GM08714 (cell line): Measurements from ENCODE around the gene AKT1.

Experiments used
- H3K4me3 ChIP-seq: fragments of 200-500 bp; sonication (Bioruptor generic); 2 replicates; pipeline ENCODE4 v1.5.1; 2014; ENCODE audit warnings: mild to moderate bottlenecking, low read length, inconsistent platforms
- ZNF274 ChIP-seq: IDR thresholded peaks from 2 replicates; pipeline ENCODE4 v1.6.1; 2012; ENCODE audit warnings: mild to moderate bottlenecking, low read depth, low read length

Gene AKT1

DNA sequence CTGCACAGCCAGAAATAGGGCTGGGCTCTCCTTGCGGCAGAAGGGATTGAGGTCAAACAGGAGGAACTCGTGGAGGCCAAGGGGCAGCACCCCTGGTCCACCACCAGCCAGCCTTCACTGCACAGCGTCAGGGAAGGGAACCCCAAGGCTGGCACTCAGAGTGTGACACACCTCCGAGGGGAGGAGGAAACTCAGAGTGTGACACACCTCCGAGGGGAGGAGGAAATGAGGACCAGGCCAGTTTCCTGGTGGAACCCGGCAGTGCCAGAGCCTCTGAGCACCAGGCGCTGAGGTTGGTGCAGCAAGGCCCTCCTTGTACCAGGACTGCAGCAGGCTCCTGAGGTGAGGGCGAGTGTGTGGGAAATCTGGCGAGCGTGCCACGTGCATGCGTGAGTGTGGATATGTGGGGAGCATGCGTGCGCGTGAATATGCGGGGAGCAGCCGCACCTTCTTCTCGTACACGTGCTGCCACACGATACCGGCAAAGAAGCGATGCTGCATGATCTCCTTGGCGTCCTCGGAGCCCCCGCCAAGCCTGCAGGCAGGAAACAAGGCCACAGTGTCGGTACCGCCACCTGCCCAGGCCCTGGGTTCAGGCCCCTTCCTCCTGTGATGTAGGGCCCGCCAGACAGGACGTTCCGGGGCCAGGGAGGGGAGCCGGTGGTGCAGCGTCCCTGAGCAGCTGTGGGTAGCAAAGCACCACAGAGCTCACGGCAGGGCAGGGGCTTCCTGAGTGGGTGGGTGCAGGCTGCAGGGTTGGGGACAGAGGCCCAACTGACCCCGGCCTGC is 23.4 kb downstream of the AKT1 start:
- TF ChIP-seq ZNF274, result no peak
- no peak overlapping the region for H3K4me3 ChIP-seq

GRCh38 chr14:104771374-104771773 is 24.2 kb downstream of the AKT1 start:
- no peak overlapping the region for H3K4me3 ChIP-seq

DNA sequence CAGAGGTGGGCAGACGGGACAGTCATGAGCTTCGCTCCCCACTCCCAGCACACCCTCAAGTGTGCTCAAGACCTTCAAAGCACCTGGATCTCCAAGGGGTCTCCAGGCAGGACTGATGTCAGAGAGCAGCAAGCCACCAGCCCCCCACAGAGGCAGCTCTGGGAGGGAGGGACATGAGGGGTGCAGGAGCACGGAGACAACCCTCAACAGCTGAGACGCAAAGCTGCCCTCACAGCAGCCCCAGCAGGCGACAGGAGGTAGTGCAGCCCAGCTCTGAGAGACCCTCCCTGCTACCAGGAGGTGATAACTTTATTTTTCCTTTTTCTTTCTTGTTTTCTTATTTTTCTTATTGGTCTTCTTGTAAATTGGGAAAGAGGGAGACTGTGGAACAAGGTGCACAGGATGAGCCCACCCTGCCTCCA is 24.7 kb downstream of the AKT1 start:
- no peak overlapping the region for H3K4me3 ChIP-seq
- no peak for TF ChIP-seq ZNF274

More at GRCh38 chr14:104771374-104771773, 24.2 kb downstream of the AKT1 start:
- TF ChIP-seq ZNF274, result no peak

- H3K4me3 ChIP-seq, result no peak overlapping the region
- no peak for TF ChIP-seq ZNF274
These were observed 25.4 kb downstream of the AKT1 start for GRCh38 chr14:104770072-104770579.

- no peak for TF ChIP-seq ZNF274
- no peak overlapping the region for H3K4me3 ChIP-seq
These were observed 26.1 kb downstream of the AKT1 start for GRCh38 chr14:104769324-104770071.

DNA sequence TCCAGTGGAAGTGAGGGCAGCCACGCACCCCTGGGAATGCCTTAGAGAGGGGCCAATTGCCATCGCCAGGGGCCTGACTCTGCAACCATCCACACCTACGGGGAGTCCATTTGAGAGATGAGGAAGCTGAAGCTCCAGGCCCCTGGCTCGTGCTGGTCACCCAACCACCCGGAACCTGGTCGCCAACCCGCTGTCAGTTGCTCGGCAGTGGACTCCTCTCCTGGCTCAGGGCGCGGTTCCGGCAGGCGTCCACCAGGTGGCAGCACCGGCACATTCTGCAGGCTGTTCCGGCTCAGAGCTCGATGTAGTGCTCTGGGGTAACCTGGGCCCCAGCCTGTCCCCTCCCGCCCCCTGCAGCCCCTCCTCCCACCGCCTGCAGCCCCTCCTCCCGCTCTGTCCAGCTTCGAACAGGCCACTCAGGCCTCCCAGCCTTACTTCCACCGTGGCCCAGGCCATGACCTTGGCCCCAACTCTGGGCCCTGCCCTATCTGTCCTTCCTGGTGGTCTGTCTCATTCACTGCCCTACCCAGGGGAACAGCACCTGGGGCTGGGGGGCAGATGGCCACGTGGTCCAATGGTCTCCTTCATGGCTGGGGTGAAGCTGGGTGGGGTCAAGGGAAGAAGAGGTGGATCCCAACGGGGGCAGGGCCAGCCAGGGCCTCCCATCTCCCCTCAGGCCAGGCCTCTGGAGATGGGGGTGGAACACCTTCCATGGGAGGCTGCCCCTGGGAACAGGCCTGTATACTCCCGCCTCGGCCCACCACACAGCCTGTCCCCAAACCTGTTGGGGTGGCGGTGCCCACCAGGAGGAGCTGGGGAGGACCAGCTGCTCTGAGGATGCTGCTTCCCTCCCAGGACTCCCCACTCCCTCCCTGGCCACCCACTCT is 26.9 kb downstream of the AKT1 start:
- no peak overlapping the region for H3K4me3 ChIP-seq
- no peak for TF ChIP-seq ZNF274

- H3K4me3 ChIP-seq, result no peak overlapping the region
- no peak for TF ChIP-seq ZNF274
These were observed 28.0 kb downstream of the AKT1 start for GRCh38 chr14:104767634-104767918.

GRCh38 chr14:104766863-104767633 is 28.5 kb downstream of the AKT1 start:
- no peak overlapping the region for H3K4me3 ChIP-seq
- no peak for TF ChIP-seq ZNF274

DNA sequence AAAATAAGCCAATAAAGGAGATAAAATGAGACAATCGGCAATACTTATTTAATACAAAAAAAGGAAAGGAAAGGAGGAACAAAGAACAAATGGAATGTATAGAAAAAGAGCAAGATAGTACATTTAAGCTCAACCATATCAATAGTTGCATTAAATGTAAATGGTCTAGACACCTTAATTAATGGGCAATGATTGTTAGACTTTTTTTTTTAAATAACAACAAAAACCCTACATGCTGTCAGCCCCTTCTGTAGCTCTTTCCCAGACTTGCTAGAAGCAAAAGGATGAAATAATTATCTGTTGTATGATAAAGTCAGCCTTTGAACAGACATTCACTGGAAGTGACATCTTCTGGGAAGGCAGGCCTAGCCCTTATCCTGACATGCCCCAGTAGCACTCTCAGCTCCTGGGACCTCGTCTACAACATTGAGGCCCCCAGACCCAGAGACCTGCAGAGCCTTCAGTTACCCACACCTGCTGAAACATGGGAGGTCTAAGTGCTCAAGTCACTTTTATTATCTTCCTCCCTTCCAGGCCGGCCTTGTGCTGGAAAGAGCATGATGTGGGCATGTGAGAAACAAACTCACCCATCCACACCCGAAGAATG is 29.2 kb downstream of the AKT1 start:
- H3K4me3 ChIP-seq, result no peak overlapping the region
- no peak for TF ChIP-seq ZNF274

DNA sequence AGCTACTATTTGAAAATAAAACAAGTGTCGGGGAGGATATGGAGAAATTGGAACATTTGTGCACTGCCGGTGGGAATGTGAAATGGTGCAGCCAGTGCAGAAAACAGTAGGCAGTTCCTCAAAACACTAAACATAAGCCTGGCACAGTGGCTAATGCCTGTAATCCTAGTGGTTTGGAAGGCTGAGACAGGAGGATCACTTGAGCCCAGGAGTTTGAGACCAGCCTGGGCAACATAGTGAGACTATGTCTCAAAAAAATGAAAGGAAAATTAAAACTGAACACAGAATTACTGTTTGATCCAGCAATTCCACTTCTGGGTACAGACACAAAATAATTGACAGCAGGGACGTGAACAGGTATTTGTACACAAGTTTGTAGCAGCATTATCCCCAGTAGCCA is 30.0 kb downstream of the AKT1 start:
- no peak for TF ChIP-seq ZNF274
- H3K4me3 ChIP-seq, result no peak overlapping the region

GRCh38 chr14:104758981-104759969 is 36.3 kb downstream of the AKT1 start:
- no peak overlapping the region for H3K4me3 ChIP-seq
- TF ChIP-seq ZNF274, result no peak
